Stimulated activated CD4-positive, alpha-beta T cell treated with anti-CD3 and anti-CD28 coated beads, Interleukin-1b, Interleukin-23, amount 100 ng/mL, for 48 hours (primary cell): ENCODE results near the gene ROBO2.

Experiments
- DNase-seq: peaks from one replicate; pipeline ENCODE4 v3.0.0-alpha.2; 2020

Gene ROBO2

GRCh38 chr3:77436908-77437307 lies 397.0 kb downstream of the ROBO2 start:
- no peak for DNase-seq

- no peak for DNase-seq
These were observed 406.2 kb downstream of the ROBO2 start for GRCh38 chr3:77446084-77446483.

DNA sequence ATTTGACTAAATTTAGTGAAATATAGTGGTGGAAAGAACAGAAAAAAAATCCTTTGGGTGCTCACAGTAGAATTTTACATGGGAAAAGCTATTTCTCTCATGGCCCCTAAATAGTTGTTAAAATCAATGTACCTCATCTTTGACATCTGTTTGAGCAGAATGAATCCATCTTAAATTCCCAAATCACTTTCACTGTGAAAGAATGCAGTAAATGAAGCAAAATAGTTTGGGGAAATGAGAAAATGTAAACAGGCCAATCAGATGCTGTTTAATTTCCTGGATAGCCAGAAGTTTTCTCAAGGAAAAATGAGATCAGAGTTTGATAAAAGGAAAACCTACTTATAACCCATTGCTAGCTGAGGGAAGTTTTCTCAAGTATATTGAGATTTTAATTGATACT lies 406.9 kb downstream of the ROBO2 start:
- DNase-seq: no peak

DNA sequence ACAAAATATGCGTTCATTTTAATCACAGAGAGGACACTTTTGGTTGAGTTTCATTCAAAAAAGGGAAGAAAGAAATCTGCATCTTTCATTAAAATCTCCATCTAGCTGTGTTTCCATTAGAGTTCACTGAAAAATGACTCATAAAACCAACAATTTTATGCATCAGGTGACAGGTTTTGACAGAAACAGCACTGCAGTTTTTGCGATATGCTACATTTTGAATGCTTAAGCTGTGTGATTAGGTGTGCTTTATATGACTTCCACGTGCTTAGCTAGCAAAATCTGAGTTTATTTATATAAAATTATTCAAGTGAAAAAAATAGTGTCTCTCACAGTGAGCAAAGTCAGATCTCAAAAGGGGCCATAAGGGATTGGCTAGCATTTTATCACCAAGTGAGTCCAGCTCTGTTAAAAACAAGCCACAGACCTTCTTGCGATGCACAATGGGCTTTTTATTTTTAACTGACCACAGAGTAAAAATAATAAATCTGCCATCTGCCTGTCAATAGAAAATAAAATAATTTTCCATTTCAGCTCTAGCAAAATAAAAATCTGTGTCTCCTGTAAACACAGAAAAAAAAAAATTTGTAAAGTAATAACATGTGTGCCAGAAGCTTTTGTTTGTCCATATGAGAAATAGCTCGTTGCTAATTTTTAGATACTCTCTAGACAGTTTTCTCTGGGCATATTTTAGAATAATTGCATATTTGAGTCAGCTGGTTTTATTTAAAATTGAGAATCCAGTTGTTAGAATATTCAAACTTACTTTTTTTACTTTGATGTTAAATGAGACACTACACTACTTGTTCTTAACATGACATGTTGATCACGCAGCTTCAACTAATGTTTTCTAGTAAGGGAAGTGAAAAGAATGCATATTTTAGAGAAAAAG lies 409.8 kb downstream of the ROBO2 start:
- no peak for DNase-seq

DNA sequence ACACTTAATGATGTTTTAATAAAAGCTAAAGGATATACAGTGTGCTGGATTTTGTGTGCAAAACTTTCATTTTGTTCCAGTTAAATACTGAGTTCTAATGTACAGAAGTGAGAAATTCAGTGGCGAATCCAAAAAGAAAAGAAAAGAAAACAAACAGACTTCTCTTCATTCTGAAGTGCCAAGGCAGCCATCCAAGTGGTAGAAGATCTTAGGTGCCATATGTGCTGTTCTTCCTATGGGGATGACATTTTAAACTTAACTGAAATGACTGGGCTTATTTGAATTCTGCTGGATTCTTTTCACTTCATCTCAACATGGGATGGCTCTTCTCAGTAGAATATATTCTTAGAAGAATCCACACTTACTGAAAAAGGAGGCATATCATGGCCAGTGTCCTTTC lies 416.5 kb downstream of the ROBO2 start:
- no peak for DNase-seq

- DNase-seq: no peak
These were observed 417.0 kb downstream of the ROBO2 start for GRCh38 chr3:77456906-77457305.

GRCh38 chr3:77459926-77460325 lies 420.0 kb downstream of the ROBO2 start:
- DNase-seq: no peak

GRCh38 chr3:77460326-77460725 lies 420.4 kb downstream of the ROBO2 start:
- DNase-seq: no peak

DNA sequence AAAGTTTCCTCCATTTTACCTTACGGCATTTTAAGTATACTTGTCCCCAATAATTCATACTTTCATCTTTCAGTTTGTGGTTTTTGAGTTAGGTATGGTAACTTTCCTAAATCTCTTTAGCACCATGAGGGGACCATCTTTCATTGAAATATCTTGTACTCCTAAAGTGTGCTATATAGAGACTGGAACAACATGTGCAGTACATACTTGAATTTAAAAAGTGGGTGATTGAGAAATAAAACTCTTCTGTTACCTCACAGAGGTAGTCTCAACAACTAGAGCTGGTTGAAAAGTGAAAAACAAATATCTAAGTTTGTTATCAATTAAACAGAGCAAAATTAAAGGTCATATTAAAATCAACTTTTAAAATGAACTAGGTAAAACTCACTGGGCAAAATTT lies 423.1 kb downstream of the ROBO2 start:
- DNase-seq: no peak

GRCh38 chr3:77464111-77464688 lies 424.3 kb downstream of the ROBO2 start:
- no peak for DNase-seq

- no peak for DNase-seq
These were observed 426.7 kb downstream of the ROBO2 start for GRCh38 chr3:77466562-77467115.

DNA sequence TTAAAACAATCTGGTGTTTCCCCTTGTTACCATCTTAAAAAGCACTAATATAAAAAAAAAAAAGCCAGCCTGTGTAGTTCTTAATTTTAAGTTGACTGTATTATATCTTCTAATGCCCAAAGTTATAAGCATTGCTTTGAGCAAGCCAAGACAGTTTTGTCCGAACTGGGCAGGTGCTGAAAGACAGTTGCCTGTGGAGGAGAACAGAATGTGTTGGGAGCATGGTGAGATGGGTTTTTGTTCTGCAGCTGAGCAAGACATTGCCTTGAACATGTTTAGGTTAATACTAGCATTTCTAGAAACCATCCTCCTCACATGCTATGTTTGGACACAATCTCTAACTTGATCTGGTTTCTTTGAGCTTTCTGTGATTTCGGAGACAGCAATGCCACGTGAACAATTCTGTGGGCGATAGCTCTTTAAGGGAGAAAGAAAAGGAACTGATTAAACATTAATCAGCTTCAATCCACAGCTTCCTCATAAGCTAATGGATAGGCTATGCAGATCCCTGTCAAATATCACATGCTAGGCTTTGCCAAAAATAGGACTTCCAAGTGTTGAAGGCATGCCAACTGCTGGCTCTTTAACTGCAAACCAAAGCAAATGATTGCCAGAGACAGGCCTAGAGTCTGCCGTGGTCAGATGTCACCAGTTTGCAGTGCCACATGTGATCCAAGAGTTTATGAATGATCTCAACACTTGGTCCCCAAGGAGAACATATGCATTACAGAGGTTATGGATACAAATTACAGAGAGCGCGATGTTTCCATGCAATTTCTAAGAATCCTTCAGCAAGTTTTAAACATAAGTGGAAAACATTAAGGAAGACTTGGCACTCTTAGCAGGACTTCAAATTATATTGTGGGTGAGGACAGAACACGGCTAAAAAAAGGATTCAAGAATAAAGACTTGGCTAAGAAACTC lies 428.1 kb downstream of the ROBO2 start:
- DNase-seq: no peak

DNA sequence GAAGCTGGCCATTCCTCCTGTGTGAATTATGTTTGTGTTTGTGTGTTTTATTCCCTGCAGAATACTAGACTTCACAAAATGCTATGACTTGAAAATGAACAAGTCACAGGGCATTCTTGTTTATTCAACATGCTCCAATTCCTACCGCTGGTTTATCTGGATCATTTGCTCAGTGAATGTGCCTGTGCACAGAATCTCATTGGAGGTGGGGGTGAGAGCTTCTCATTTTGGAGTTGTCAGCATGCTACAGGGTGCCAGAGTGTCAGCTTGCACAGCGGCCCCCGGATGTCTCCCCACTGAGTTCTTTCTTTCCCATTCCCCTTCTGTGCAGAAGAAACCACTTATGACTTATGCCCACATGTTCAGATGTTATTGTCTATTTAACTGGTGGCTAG lies 428.7 kb downstream of the ROBO2 start:
- no peak for DNase-seq

DNA sequence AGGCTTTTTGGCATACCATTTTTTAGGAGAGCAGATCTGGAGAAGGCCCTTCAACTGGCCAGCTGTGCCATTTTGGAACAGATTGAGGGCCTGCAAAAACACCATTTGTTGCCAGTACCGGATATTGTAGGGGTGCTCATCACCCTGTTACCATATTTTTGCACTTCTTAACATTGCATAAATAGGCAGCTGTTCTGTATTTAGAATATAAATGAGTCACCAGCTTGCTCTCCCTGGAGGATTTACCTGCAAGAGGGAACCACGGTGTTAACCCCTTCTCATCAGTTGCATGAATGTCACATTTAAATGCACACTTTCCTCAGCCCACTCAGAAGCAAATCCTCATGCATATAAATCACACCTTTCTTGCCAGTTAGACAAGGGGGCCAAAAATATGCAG lies 435.6 kb downstream of the ROBO2 start:
- no peak for DNase-seq

DNA sequence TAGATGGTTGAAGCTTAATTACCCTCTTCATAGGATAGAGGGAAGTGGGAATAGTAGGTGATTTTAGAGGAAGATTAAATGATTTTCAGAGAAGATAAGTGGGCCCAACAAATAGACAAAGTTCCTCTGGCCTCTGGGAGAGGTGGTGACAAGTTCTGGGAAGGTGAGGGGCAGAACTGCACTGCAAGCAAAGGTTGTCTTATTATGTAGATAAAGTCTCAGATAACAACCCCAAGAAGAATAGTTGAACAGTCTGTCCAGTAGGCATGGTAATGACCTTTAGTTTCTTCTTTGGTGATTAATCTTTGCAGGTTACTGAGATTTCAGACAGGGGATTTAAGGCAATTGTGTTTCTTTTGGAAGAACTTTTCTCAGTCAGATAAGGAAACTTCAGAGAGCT lies 439.1 kb downstream of the ROBO2 start:
- DNase-seq: no peak

GRCh38 chr3:77489216-77489615 lies 449.3 kb downstream of the ROBO2 start:
- DNase-seq: no peak

- DNase-seq: no peak
These were observed 452.1 kb downstream of the ROBO2 start for GRCh38 chr3:77491961-77492360.

GRCh38 chr3:77500721-77501120 lies 460.8 kb downstream of the ROBO2 start:
- DNase-seq: no peak

DNA sequence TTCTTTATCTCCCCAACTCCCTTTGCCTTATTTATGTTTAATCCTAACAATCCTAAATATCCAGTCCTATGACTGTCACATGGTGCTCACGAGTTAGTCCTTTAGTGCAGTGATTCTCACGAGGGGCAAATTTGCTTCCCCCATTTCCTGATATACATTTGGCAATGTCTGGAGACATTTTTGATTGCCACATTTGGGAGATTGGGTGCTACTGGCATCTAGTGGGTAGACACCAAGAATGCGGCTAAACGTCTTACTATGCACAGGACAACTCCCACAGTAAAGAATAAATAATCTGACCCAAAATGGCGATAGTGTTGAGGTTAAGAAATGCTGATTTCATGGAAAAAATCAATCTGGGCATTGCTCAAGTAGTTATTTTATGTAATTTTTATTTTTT lies 466.5 kb downstream of the ROBO2 start:
- no peak for DNase-seq

- no peak for DNase-seq
These were observed 473.6 kb downstream of the ROBO2 start for GRCh38 chr3:77513542-77513941.

GRCh38 chr3:77514766-77515165 lies 474.9 kb downstream of the ROBO2 start:
- no peak for DNase-seq

DNA sequence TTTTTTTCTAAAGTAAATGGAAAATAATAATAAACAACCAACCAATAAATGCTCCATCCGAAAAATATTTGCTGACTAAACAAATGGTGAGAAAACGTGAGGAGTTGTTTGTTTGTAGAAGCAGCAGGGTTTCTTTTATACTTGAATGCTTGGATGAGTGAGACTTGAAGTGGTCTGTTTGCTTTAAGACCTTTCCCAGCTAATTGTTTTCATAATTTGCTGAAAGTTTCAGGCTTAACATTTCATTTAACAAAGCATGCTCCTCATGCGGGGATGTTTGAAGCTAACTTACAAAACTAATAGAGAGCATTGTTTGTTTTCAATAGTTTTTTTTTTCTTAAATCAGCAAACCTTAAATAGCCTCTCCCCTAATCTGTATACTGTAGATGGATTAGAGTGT lies 484.6 kb downstream of the ROBO2 start:
- DNase-seq: no peak
